ENCODE data around the gene OLFM1. TPM values are rescaled to one million over a fixed set of nuclear protein-coding genes. Genes with fewer than 3 reads are reported as not detected.

Gene OLFM1
- total RNA-seq, 1 donor, result 0.81 TPM

- no peak for TF ChIP-seq CTCF (IDR thresholded peaks at IDR 0.05; ENCODE audit: insufficient read depth, low read length)
- DNase-seq (ENCODE audit: low read depth), result no peak
- H3K4me3 ChIP-seq (ENCODE audit: low read depth, low read length), result no peak overlapping the region
Measured at GRCh38 chr9:135088979-135089847, 1.7 kb downstream of the OLFM1 start.

GRCh38 chr9:135090081-135090480, 2.6 kb downstream of the OLFM1 start:
- no peak for TF ChIP-seq CTCF (IDR thresholded peaks at IDR 0.05; ENCODE audit: insufficient read depth, low read length)
- no peak overlapping the region for H3K4me3 ChIP-seq (ENCODE audit: low read depth, low read length)
- no peak for DNase-seq (ENCODE audit: low read depth)

DNA sequence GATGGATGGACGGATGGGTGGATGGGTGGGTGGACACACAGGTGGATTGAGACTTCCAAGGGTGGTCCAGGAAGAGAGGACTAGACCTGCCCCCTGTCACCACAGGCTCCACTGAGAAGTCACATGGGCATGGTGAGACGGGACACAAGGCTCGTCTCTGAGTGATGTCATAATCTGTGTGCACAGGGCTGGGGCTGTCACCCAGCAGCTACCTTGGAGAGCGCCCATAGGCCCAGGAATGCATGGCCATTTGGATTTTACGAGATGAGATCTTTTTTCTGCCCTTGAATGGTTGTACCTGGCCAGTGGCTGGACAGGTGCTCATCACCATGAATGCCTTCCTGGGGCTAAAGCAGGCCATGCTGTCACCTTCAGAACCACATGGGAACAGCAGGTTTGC, 3.1 kb downstream of the OLFM1 start:
- no peak for TF ChIP-seq CTCF (IDR thresholded peaks at IDR 0.05; ENCODE audit: insufficient read depth, low read length)
- no peak overlapping the region for H3K4me3 ChIP-seq (ENCODE audit: low read depth, low read length)
- no peak for DNase-seq (ENCODE audit: low read depth)

- no peak overlapping the region for H3K4me3 ChIP-seq (ENCODE audit: low read depth, low read length)
- no peak for TF ChIP-seq CTCF (IDR thresholded peaks at IDR 0.05; ENCODE audit: insufficient read depth, low read length)
- no peak for DNase-seq (ENCODE audit: low read depth)
Measured at GRCh38 chr9:135091545-135091944, 4.1 kb downstream of the OLFM1 start.

DNA sequence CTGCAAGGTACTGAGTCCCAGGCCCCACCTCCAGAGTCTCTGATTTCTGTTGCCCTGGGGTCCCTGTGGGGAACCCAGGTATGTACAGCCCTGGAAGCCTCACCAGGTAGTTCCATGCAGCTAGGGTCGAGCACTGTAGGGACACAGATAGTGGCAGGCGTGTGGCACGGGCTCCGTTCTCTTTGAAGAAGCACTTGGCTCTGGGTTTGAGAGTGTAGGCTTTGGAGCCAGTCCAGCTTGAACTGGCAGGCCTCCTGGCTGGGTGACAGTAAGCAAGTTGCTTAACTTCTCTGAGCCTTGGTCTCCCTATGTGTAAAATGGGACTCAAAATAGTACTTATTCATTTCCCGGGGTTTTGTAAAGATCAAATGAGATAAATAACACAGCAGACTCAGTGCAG, 5.6 kb downstream of the OLFM1 start:
- DNase-seq (ENCODE audit: low read depth), result no peak
- no peak overlapping the region for H3K4me3 ChIP-seq (ENCODE audit: low read depth, low read length)
- TF ChIP-seq CTCF (IDR thresholded peaks at IDR 0.05; ENCODE audit: insufficient read depth, low read length), result no peak

- no peak for DNase-seq (ENCODE audit: low read depth)
- TF ChIP-seq CTCF (IDR thresholded peaks at IDR 0.05; ENCODE audit: insufficient read depth, low read length), result no peak
- H3K4me3 ChIP-seq (ENCODE audit: low read depth, low read length), result no peak overlapping the region
Measured at GRCh38 chr9:135093911-135094584, 6.6 kb downstream of the OLFM1 start.
